ENCODE results near the gene FAM43B. TPM values are rescaled to one million over a fixed set of nuclear protein-coding genes. Genes with fewer than 3 reads are reported as not detected.

Gene FAM43B
- total and polyA plus RNA-seq, 4 donors = 0.20 to 0.67 (median 0.29) TPM

DNA sequence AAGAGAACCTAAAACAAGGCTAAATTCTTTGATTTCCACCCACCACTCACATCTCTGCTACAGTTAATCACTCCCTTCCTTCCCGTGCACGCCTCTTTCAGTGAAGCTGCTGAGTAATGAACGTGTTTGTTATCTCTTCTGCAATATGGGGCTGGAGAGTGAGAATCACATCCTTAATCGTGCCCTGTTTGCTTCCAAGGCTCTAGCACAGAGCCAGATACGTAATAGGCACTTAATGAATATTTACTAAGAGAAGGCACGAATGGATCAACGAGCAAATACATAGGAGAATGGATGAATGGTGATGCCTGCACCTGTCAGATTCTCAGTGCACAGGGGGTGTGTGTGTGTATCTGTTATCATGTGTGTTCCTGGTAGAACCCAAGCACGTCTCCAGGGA lies 22.1 kb upstream of the FAM43B start:
- H3K27ac ChIP-seq (ENCODE audit: low read depth in 1 of 2, low read length in 1 of 2) = no peak overlapping the region
- no peaks in the 10 kb centered on the region for H3K4me1 ChIP-seq (ENCODE audit: control insufficient read depth in 5 of 5, insufficient read depth in 5 of 5, low read length in 5 of 5)
- H3K9ac ChIP-seq (ENCODE audit: insufficient read depth in 1 of 2, low read length in 2 of 2) = no peak overlapping the region
- no peaks in the 10 kb centered on the region for H3K36me3 ChIP-seq (ENCODE audit: control insufficient read depth in 4 of 4, insufficient read depth in 4 of 4, low read length in 4 of 4)
- DNase-seq (no peak), ATAC-seq (ENCODE audit: insufficient read depth, low FRiP score) (no peak)
- TF ChIP-seq, protein P1, sequence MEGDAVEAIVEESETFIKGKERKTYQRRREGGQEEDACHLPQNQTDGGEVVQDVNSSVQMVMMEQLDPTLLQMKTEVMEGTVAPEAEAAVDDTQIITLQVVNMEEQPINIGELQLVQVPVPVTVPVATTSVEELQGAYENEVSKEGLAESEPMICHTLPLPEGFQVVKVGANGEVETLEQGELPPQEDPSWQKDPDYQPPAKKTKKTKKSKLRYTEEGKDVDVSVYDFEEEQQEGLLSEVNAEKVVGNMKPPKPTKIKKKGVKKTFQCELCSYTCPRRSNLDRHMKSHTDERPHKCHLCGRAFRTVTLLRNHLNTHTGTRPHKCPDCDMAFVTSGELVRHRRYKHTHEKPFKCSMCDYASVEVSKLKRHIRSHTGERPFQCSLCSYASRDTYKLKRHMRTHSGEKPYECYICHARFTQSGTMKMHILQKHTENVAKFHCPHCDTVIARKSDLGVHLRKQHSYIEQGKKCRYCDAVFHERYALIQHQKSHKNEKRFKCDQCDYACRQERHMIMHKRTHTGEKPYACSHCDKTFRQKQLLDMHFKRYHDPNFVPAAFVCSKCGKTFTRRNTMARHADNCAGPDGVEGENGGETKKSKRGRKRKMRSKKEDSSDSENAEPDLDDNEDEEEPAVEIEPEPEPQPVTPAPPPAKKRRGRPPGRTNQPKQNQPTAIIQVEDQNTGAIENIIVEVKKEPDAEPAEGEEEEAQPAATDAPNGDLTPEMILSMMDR (IDR thresholded peaks at IDR 0.05; ENCODE audit: control extremely low read depth, extremely low read depth) = no peak
- H3K4me3 ChIP-seq = no peak overlapping the region
- H3K27me3 ChIP-seq (ENCODE audit: control insufficient read depth in 3 of 3, insufficient read depth in 3 of 3, low read length in 2 of 3) = peaks cover 0 to 24% (median 15%) of the 10 kb centered on the region in 3 donors
- 16 to 18% methylated on average over 8 of the region's 8 CpGs for WGBS, 2 donors
- H3K9me3 ChIP-seq (ENCODE audit: control insufficient read depth in 4 of 4, insufficient read depth in 3 of 4, low read length in 3 of 4) = peaks cover 0 to 5% (median 0%) of the 10 kb centered on the region in 4 donors

GRCh38 chr1:20530901-20531300 lies 21.5 kb upstream of the FAM43B start:
- no peaks in the 10 kb centered on the region for H3K4me1 ChIP-seq (ENCODE audit: control insufficient read depth in 5 of 5, insufficient read depth in 5 of 5, low read length in 5 of 5)
- DNase-seq (no peak), ATAC-seq (ENCODE audit: insufficient read depth, low FRiP score) (no peak)
- H3K27me3 ChIP-seq (ENCODE audit: control insufficient read depth in 3 of 3, insufficient read depth in 3 of 3, low read length in 2 of 3) = peaks cover 0 to 30% (median 14%) of the 10 kb centered on the region in 3 donors
- no peak overlapping the region for H3K9ac ChIP-seq (ENCODE audit: insufficient read depth in 1 of 2, low read length in 2 of 2)
- no peaks in the 10 kb centered on the region for H3K36me3 ChIP-seq (ENCODE audit: control insufficient read depth in 4 of 4, insufficient read depth in 4 of 4, low read length in 4 of 4)
- no peak overlapping the region for H3K4me3 ChIP-seq
- 64 to 77% methylated on average over 6 of the region's 6 CpGs for WGBS, 2 donors
- TF ChIP-seq, protein P1 (IDR thresholded peaks at IDR 0.05; ENCODE audit: control extremely low read depth, extremely low read depth) = no peak
- H3K27ac ChIP-seq (ENCODE audit: low read depth in 1 of 2, low read length in 1 of 2) = no peak overlapping the region
- H3K9me3 ChIP-seq (ENCODE audit: control insufficient read depth in 4 of 4, insufficient read depth in 3 of 4, low read length in 3 of 4) = peaks cover 0 to 5% (median 0%) of the 10 kb centered on the region in 4 donors

GRCh38 chr1:20533635-20534034 lies 18.7 kb upstream of the FAM43B start:
- ATAC-seq (ENCODE audit: insufficient read depth, low FRiP score) (no peak), DNase-seq (no peak)
- Histone ChIP-seq H3K27me3 (ENCODE audit: control insufficient read depth in 3 of 3, insufficient read depth in 3 of 3, low read length in 2 of 3) (peaks cover 0 to 29% (median 8%) of the 10 kb centered on the region in 3 donors), H3K4me3 (no peak overlapping the region), H3K9ac (ENCODE audit: insufficient read depth in 1 of 2, low read length in 2 of 2) (no peak overlapping the region), H3K9me3 (ENCODE audit: control insufficient read depth in 4 of 4, insufficient read depth in 3 of 4, low read length in 3 of 4) (peaks cover 0 to 5% (median 0%) of the 10 kb centered on the region in 4 donors), H3K27ac (ENCODE audit: low read depth in 1 of 2, low read length in 1 of 2) (no peak overlapping the region), H3K36me3 (ENCODE audit: control insufficient read depth in 4 of 4, insufficient read depth in 4 of 4, low read length in 4 of 4) (no peaks in the 10 kb centered on the region), H3K4me1 (ENCODE audit: control insufficient read depth in 5 of 5, insufficient read depth in 5 of 5, low read length in 5 of 5) (no peaks in the 10 kb centered on the region)
- TF ChIP-seq, protein P1 (IDR thresholded peaks at IDR 0.05; ENCODE audit: control extremely low read depth, extremely low read depth) = no peak
- 59 to 77% methylated on average over 4 of the region's 4 CpGs for WGBS, 2 donors
